Transverse colon (tissue), 4 donors: ENCODE results near the gene DAO.

Experiments
- CTCF ChIP-seq, 5 experiments: fragments of 200-600 bp in 3 of 5; fragments of 450-650 bp in 2 of 5; sonication (generic) in 3 of 5; IDR thresholded peaks; 1 replicate in 2 of 5; 2 replicates in 3 of 5; pipeline ENCODE4 v1.5.1; 2016 to 2017; ENCODE audit warnings: antibody characterized with exemption in 5 of 5, inconsistent platforms in 3 of 5, mild to moderate bottlenecking in 2 of 5, moderate library complexity in 1 of 5
- POLR2A ChIP-seq: fragments of 450-650 bp; IDR thresholded peaks from one replicate; pipeline ENCODE4 v1.6.1; 2016; ENCODE audit warnings: antibody characterized with exemption, mild to moderate bottlenecking, moderate library complexity
- POLR2AphosphoS5 ChIP-seq, 3 donors: sonication (generic); formaldehyde crosslinking; IDR thresholded peaks; one replicate each; pipeline ENCODE4 v1.6.1; 2016; ENCODE audit warnings: antibody characterized with exemption in 3 of 3

GRCh38 chr12:108835860-108836634 lies 43.8 kb upstream of the DAO start:
- TF ChIP-seq CTCF (IDR thresholded peaks at IDR 0.05): no peak
- no peak for TF ChIP-seq POLR2AphosphoS5 (IDR thresholded peaks at IDR 0.05)
- no peak for TF ChIP-seq POLR2A
